Hematopoietic multipotent progenitor cell (in vitro differentiated cells): ENCODE data around the gene GSK3A. TPM values are rescaled to one million over a fixed set of nuclear protein-coding genes. Genes with fewer than 3 reads are reported as not detected.

Experiments
- DNase-seq, 3 donors: peaks; one replicate each; pipeline ENCODE4 v3.0.0-alpha.2; 2011 to 2015; ENCODE audit warnings: low read depth in 2 of 3, low spot score in 2 of 3
- total RNA-seq: library from RNA; depleted of rRNA; stranded (reverse); fragments of >200 nt; gene quantifications from one replicate; pipeline ENCODE4 v1.2.3, GENCODE V29; 2012

The GSK3A gene
- total RNA-seq, 1 donor = 24.5 TPM

DNA sequence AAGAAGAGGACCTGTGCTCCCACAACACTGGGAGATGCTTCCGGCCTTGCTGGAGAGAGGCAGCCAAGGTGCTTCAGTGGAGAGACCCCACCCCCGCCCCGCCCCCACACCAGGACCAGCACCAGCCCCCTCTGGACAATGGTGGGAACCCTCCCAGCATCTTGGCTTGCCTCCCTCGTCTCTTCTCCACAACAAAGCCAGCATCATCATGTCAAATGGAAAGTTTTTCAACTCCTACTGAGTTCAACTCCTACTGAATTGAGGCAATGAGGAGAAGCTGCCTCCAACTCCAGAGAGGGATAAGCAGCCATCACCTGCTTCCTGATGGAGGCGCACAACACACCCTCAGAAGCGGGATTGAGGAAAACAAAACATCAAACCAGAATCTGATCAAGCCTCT, 37.7 kb downstream of the GSK3A start:
- DNase-seq = no peak

DNA sequence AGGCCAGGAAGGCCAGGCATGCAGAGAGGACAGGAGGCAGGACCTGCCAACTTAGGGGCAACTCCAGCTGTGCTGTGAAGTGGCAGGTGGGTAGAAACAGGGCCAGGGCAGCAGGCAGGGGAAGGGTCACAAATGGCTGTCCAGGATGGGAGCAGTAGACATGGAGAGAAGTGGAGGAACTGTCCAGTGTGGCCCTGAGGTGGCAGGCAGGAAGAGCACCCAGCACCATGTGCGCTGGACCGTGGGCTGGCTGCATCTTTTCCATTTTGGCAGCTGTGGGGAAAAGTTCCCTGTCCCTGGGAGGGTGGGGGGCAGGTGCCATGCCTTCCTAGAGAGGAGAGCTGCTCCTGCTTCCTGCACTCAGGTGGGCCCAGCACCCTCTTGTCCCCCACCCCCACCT, 38.7 kb downstream of the GSK3A start:
- DNase-seq = no peak

GRCh38 chr19:42202290-42202880, 40.0 kb downstream of the GSK3A start:
- no peak for DNase-seq

DNA sequence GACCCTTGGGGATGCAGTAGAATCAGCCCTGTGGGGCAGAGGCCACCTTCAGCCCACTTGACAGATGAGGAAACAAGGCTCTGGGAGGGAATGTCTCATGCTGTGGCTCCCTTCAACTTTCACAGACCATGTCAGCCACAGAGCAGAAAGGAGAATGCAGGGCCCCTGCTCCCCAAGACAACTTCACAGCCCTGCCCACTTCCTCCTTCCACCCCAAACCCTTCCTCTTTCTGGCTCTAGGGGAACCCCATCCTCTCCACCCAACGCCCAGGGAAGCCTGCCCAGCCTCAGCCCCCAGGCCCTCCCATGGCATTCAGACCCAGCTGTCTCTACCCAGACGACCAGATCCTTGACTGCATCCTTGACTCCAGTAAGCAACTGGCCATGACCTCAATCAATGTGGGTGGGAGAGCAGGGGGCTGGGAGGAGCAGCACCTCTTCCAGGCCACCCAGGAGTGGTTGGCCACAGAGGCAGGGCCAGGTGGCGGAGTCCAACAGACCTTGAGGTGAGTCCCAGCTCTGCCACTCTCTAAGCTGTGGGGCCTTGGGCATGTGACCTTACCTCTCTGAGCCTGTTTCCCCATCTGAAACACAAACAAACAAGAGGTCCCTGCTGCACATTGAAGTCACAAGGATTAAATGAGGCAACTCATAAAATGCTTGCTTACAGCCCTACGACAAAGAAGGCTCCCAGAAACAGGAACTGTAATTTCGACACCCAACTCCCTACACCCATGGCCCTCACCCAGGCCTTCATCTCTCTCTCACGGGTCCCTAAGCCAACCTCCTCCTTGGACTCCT, 40.7 kb downstream of the GSK3A start:
- DNase-seq = peak in 2 of 3 donors; percentile 82 to 89

- DNase-seq = no peak
These were observed 42.2 kb downstream of the GSK3A start for GRCh38 chr19:42200116-42200715.

- DNase-seq = peak in 2 of 3 donors; percentile 63 to 65
These were observed 42.8 kb downstream of the GSK3A start for GRCh38 chr19:42199440-42200115.

DNA sequence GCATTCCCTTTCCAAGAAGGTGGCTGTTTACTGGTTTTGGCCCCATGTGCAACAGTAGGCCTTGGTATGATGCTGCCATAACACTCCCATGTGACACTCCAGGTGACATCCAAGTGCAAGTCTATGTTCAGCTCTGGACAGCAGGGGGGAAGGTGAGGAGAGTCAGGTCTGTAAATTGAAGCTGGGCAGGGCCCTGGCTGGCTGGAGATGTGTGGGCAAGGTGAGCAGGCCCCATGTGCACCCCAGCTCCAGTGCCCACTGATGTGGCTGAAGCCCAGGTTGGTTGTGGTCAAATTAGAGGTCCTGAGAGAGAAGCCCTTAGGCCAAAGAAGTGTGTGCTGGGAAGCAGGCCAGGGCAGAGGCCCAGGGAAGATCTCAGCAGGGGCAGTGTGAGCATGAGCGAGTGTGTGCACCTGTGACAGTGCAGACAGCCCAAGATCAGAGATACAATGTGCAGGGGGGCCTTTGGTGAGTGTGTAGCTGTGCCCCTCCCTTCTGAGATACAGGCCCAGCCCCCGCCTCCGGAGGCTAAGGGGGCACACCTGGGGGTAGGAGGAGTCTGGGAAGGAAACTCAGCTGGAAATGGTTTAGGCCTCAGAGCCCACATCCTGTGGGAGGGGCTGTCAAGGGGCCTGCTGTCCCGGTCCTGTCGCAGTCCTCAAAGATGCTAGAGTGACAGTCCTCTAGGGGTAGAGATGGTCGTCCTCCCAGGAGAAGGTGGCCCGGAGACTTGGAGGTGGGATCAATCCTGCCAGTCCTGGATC, 43.5 kb downstream of the GSK3A start:
- DNase-seq = peak in 2 of 3 donors; percentile 73 to 86

DNA sequence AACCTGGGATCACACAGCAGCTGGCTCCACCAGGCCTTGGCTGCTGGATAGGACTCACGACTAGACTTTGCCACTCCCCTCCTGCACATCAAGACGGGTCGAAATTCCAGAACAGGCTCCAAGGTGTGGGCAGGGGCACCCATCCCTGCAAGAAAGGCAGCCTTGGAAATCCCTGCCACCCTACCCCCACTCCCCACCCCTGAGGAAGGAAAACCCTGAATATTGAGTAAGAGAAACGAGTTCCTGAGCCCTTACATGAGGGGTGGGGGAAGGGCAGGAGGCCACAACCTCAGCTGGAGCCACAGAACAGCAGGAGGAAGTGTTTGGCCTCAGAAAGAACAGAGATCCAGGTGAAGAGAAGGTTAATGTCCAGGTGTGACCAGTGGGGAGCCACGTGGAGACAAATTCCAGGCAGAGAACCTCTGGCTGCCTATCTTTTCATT, 45.0 kb downstream of the GSK3A start:
- peak in 1 of 3 donors; percentile 50 for DNase-seq

DNA sequence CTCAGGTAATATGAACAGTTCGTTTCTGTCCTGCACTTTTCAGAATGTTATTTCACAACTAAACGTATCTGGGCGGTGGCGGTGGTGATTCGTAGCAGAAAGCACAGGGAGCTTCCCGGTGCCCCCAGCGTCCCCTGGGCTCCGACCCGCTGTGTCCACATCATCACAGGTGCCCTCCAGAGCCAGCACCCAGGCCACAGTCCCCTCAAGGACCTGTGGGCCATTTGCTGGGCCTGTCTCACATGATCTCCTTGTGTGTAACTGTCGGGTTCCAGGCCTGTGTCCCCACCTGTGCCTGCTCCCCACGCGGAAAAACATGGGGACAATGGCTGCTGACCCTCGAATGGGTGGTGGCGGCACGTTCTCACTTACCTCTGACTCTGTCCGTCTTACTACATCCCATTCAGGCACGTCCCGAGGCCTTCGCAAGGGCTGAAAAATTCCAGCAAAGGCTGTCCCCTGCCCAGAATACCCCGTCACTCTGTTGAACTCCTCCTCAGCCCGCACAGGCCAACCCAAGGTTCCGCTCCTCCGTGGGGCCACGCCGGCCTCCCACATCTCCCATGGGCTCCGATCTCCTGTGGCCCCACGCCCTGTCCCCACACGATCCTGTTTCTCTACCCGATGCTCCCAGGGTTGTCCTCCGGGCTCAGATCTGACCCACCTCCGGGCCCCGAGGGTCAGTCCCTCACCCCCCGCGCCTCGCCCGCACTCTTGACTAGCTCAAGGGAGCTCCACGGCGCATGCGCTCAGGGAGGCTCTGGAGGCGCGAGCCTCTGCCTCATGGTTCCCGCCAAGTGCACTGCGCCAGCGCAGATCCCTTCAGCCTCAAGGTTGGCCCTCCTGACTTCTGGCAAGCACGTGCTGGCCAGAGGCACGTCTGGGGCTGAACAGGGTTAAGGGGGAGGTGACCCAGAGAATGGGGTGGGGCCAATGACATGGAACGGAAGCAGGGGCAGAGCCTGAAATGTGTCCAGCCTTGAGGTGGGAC, 46.1 kb downstream of the GSK3A start:
- DNase-seq = no peak

- DNase-seq = no peak
These were observed 48.7 kb downstream of the GSK3A start for GRCh38 chr19:42193706-42194105.

DNA sequence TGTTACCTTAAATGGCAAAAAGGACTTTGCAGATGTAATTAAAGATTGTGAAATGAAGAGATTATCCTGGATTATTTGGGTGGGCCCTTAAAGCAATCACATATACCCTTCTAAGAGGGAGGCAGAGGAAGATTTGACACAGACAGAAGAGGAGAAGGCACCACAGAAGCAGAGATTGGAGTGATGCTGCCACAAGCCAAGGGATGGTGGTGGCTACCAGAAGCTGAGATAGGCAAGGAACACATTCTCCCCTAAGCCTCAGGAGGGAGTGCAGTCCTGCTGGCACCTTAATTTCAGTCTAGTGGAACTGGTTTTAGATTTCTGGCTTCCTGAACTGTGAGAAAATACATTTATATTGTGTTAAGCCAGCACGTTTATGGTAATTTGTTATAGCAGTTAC, 49.1 kb downstream of the GSK3A start:
- DNase-seq = no peak

- no peak for DNase-seq
These were observed 50.5 kb downstream of the GSK3A start for GRCh38 chr19:42191855-42192254.

- peak in 1 of 3 donors; percentile 50 for DNase-seq
These were observed 51.1 kb downstream of the GSK3A start for GRCh38 chr19:42191330-42191729.

GRCh38 chr19:42189133-42189532, 53.3 kb downstream of the GSK3A start:
- DNase-seq = no peak

GRCh38 chr19:42188665-42189064, 53.7 kb downstream of the GSK3A start:
- DNase-seq = no peak

GRCh38 chr19:42185277-42185676, 57.1 kb downstream of the GSK3A start:
- DNase-seq = peak in 1 of 3 donors; percentile 77

DNA sequence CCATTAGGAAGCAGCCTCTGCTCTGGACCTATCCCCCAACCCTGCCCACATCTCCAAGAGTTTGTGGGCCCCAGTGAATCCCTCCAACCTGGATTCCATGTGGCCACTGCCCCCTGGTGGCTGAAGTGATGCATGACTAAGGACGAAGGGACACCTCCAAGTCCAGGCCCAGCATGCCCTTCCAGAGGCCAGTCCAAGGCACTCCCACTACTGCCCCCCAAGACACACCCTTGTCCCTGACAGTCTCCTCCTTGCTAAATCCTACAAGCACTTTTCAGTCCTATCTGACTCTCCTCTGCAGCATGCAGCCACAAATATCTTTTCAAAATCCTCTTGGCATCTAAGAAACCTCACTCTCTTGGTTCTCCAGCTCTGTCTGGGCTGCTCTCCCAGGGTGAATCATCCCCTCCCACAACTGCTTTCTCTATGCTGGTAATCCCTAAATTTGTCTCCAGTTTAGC, 58.0 kb downstream of the GSK3A start:
- peak in 2 of 3 donors; percentile 56 to 78 for DNase-seq
